Astrocyte (in vitro differentiated cells and primary cell): Measurements from ENCODE around the gene VRK2. TPM values are rescaled to one million over a fixed set of nuclear protein-coding genes. Genes with fewer than 3 reads are reported as not detected.
A peak's percentile ranks its signal among the peaks of the same experiment; 100 is the strongest.

Experiments used
- DNase-seq: peaks from one replicate; pipeline ENCODE4 v3.0.0-alpha.2; 2010; ENCODE audit warnings: low read depth
- FAIRE-seq: peaks from 2 replicates; lab custom pipeline; 2011; peaks lifted over from hg19 to GRCh38; lab: Jason Lieb, UNC
- H2AFZ ChIP-seq: 2 replicates; pipeline ENCODE4 v1.6.0; 2012; ENCODE audit warnings: low read depth, low read length, inconsistent platforms
- H3K27ac ChIP-seq: 2 replicates; pipeline ENCODE4 v1.5.1; 2011; ENCODE audit warnings: low read depth, low read length, inconsistent platforms
- H3K27me3 ChIP-seq: 2 replicates; pipeline ENCODE4 v1.6.0; 2011; ENCODE audit warnings: low read length, inconsistent platforms; ENCODE audit not compliant: insufficient read depth
- H3K36me3 ChIP-seq: 2 replicates; pipeline ENCODE4 v1.5.1; 2011; ENCODE audit warnings: low read length, inconsistent platforms; ENCODE audit not compliant: insufficient read depth
- H3K4me1 ChIP-seq: 2 replicates; pipeline ENCODE4 v1.5.1; 2011; ENCODE audit warnings: low read length, inconsistent platforms; ENCODE audit not compliant: insufficient read depth
- H3K4me2 ChIP-seq: 2 replicates; pipeline ENCODE4 v1.6.0; 2012; ENCODE audit warnings: low read length, inconsistent platforms
- H3K4me3 ChIP-seq: 2 replicates; pipeline ENCODE4 v1.5.1; 2011; ENCODE audit warnings: low read depth, mild to moderate bottlenecking, low read length, inconsistent platforms; ENCODE audit not compliant: insufficient read depth
- H3K79me2 ChIP-seq: 2 replicates; pipeline ENCODE4 v1.6.0; 2012; ENCODE audit warnings: mild to moderate bottlenecking, low read length, inconsistent platforms; ENCODE audit not compliant: insufficient read depth
- H3K9ac ChIP-seq: 2 replicates; pipeline ENCODE4 v1.6.0; 2012; ENCODE audit warnings: mild to moderate bottlenecking, low read length, inconsistent platforms
- H3K9me3 ChIP-seq: 2 replicates; pipeline ENCODE4 v1.5.1; 2012; ENCODE audit warnings: low read depth, mild to moderate bottlenecking, low read length, inconsistent platforms; ENCODE audit not compliant: insufficient read depth
- H4K20me1 ChIP-seq: 2 replicates; pipeline ENCODE4 v1.6.0; 2012; ENCODE audit warnings: low read length, inconsistent platforms; ENCODE audit not compliant: insufficient read depth
- H3K27ac Mint-ChIP-seq: one replicate; pipeline ENCODE4 v1.8.0; 2021; ENCODE audit warnings: mild to moderate bottlenecking, mixed read lengths; ENCODE audit not compliant: unreplicated experiment
- H3K27me3 Mint-ChIP-seq: one replicate; pipeline ENCODE4 v1.8.0; 2021; ENCODE audit warnings: low read depth, mixed read lengths; ENCODE audit not compliant: unreplicated experiment
- H3K36me3 Mint-ChIP-seq: one replicate; pipeline ENCODE4 v1.8.0; 2021; ENCODE audit warnings: low read depth, mixed read lengths; ENCODE audit not compliant: unreplicated experiment
- H3K4me1 Mint-ChIP-seq: one replicate; pipeline ENCODE4 v1.8.0; 2021; ENCODE audit warnings: low read depth, mixed read lengths; ENCODE audit not compliant: unreplicated experiment
- H3K4me3 Mint-ChIP-seq: one replicate; pipeline ENCODE4 v1.8.0; 2021; ENCODE audit warnings: mild to moderate bottlenecking, moderate library complexity, mixed read lengths; ENCODE audit not compliant: unreplicated experiment
- H3K9me3 Mint-ChIP-seq: one replicate; pipeline ENCODE4 v1.8.0; 2021; ENCODE audit warnings: mild to moderate bottlenecking, mixed read lengths; ENCODE audit not compliant: unreplicated experiment
- EZH2 ChIP-seq: IDR thresholded peaks from 2 replicates; pipeline ENCODE4 v1.6.1; 2012; ENCODE audit warnings: mild to moderate bottlenecking, low read length, inconsistent platforms; ENCODE audit not compliant: insufficient read depth
- total RNA-seq: library from RNA; stranded (reverse); gene quantifications from 2 replicates; pipeline ENCODE4 v1.2.1, GENCODE V29; 2021
- TF ChIP-seq, protein P1 (sequence below): IDR thresholded peaks from 2 replicates; pipeline ENCODE4 v1.5.1; 2011; ENCODE audit warnings: low read depth, mild to moderate bottlenecking, inconsistent platforms, low read length, moderate library complexity; ENCODE audit not compliant: insufficient read depth

VRK2 gene
- total RNA-seq, 1 donor from 2014 or later = 28.6 TPM

DNA sequence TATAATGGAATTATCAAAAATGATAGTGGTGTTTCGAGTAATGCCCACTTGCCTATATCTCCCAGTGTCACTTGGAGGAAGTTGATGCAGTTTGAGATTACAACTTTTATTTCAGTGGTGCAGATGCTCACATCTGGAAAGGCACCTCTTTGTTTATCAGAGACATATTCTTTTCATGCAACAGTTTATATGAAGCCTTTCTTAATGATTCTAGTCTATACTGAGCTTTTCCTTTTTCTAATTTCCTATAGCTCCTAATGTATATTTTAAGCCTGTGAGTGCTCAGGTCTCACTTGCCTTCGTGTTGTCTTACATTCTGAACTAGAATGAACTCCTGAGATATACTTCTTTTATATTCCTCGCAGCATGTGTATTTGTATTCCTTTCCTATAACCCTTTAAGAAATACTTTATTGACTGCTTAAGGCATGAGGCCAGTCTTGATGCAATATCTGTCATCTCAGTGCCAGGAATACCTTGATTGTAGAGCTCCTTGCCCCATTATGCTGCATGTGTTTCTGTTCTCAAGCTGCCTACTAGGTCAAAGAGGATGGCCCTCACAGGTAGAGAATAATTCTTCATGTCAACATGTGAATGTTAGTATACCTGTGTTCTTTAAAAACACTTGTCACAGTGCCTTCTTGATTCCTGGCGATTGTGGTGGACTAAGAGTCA is 52.6 kb downstream of the VRK2 start:
- Histone ChIP-seq H3K4me1 (no peaks in the 10 kb centered on the region), H3K79me2 (peaks cover 3% of the 10 kb centered on the region), H4K20me1 (no peaks in the 10 kb centered on the region), H3K9me3 (no peaks in the 10 kb centered on the region), H3K27me3 (no peaks in the 10 kb centered on the region), H3K9ac (no peak overlapping the region), H3K27ac (no peak overlapping the region), H3K4me2 (no peak overlapping the region), H3K36me3 (no peaks in the 10 kb centered on the region), H3K4me3 (no peak overlapping the region), H2AFZ (no peak overlapping the region)
- Mint-ChIP-seq H3K27ac (no peak overlapping the region), H3K9me3 (no peaks in the 10 kb centered on the region), H3K27me3 (no peaks in the 10 kb centered on the region), H3K4me1 (peaks cover 5% of the 10 kb centered on the region), H3K4me3 (no peak overlapping the region), H3K36me3 (no peaks in the 10 kb centered on the region)
- DNase-seq = no peak
- TF ChIP-seq, protein P1, sequence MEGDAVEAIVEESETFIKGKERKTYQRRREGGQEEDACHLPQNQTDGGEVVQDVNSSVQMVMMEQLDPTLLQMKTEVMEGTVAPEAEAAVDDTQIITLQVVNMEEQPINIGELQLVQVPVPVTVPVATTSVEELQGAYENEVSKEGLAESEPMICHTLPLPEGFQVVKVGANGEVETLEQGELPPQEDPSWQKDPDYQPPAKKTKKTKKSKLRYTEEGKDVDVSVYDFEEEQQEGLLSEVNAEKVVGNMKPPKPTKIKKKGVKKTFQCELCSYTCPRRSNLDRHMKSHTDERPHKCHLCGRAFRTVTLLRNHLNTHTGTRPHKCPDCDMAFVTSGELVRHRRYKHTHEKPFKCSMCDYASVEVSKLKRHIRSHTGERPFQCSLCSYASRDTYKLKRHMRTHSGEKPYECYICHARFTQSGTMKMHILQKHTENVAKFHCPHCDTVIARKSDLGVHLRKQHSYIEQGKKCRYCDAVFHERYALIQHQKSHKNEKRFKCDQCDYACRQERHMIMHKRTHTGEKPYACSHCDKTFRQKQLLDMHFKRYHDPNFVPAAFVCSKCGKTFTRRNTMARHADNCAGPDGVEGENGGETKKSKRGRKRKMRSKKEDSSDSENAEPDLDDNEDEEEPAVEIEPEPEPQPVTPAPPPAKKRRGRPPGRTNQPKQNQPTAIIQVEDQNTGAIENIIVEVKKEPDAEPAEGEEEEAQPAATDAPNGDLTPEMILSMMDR = no peak
- no peak for TF ChIP-seq EZH2
- FAIRE-seq = no peak

- Histone ChIP-seq H3K27ac (no peak overlapping the region), H3K9ac (no peak overlapping the region), H3K36me3 (no peaks in the 10 kb centered on the region), H3K4me1 (no peaks in the 10 kb centered on the region), H3K79me2 (peaks cover 3% of the 10 kb centered on the region), H3K4me2 (no peak overlapping the region), H3K27me3 (no peaks in the 10 kb centered on the region), H3K4me3 (no peak overlapping the region), H4K20me1 (no peaks in the 10 kb centered on the region), H3K9me3 (no peaks in the 10 kb centered on the region), H2AFZ (no peak overlapping the region)
- FAIRE-seq (no peak), DNase-seq (peak; percentile 36)
- Mint-ChIP-seq H3K27me3 (no peaks in the 10 kb centered on the region), H3K27ac (no peak overlapping the region), H3K9me3 (no peaks in the 10 kb centered on the region), H3K36me3 (no peaks in the 10 kb centered on the region), H3K4me3 (no peak overlapping the region), H3K4me1 (peaks cover 5% of the 10 kb centered on the region)
- TF ChIP-seq EZH2 = no peak
- TF ChIP-seq, protein P1 = no peak
Measured at GRCh38 chr2:58101500-58101899, 54.9 kb downstream of the VRK2 start.

DNA sequence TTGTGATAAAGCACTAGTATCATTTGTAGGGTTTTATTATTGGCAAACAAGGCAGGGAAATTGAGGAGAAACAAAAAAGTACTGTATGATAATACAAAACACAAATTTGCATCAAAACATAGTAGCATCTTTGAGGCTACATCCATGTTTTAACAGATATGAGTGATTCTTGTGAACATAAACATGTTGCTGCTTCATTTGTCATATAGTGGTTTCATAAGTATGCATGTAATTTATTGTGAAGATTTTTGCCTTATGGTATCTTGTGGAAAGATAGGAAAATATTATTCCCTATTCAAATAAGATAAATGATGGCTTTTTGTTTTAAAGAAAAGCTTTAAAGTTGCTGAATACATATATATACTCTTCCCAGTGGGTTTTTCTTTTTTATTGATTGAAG is 60.3 kb downstream of the VRK2 start:
- Histone ChIP-seq H3K4me3 (no peak overlapping the region), H3K79me2 (no peaks in the 10 kb centered on the region), H3K9me3 (no peaks in the 10 kb centered on the region), H2AFZ (no peak overlapping the region), H4K20me1 (no peaks in the 10 kb centered on the region), H3K4me1 (peaks cover 16% of the 10 kb centered on the region), H3K27me3 (no peaks in the 10 kb centered on the region), H3K27ac (peak overlapping the region; percentile 88), H3K9ac (peak overlapping the region; percentile 75), H3K4me2 (peak overlapping the region; percentile 81), H3K36me3 (no peaks in the 10 kb centered on the region)
- Mint-ChIP-seq H3K27ac (no peak overlapping the region), H3K4me1 (peaks cover 15% of the 10 kb centered on the region), H3K4me3 (no peak overlapping the region), H3K36me3 (no peaks in the 10 kb centered on the region), H3K27me3 (no peaks in the 10 kb centered on the region), H3K9me3 (no peaks in the 10 kb centered on the region)
- DNase-seq (peak; percentile 13), FAIRE-seq (no peak)
- TF ChIP-seq EZH2 = no peak
- TF ChIP-seq, protein P1 = no peak
